G401 (cell line): ENCODE results near the gene L3MBTL4. TPM values are rescaled to one million over a fixed set of nuclear protein-coding genes. Genes with fewer than 3 reads are reported as not detected.

Experiments used
- DNase-seq: peaks from one replicate; pipeline ENCODE4 v3.0.0-alpha.2; 2015; ENCODE audit warnings: low spot score
- in situ Hi-C: cut with HindIII; loops from 2 replicates; pipeline ENCODE4 v1.10.0; 2016; ENCODE audit warnings: low sequenced_read_pairs, mixed read lengths
- total RNA-seq: library from RNA; depleted of rRNA; stranded (reverse); fragments of >200 nt; shearing (Covaris generic); gene quantifications from 2 replicates; pipeline ENCODE4 v1.2.3, GENCODE V29; 2014; rRNA removed

L3MBTL4 gene
- not detected in 2 replicates for total RNA-seq

DNA sequence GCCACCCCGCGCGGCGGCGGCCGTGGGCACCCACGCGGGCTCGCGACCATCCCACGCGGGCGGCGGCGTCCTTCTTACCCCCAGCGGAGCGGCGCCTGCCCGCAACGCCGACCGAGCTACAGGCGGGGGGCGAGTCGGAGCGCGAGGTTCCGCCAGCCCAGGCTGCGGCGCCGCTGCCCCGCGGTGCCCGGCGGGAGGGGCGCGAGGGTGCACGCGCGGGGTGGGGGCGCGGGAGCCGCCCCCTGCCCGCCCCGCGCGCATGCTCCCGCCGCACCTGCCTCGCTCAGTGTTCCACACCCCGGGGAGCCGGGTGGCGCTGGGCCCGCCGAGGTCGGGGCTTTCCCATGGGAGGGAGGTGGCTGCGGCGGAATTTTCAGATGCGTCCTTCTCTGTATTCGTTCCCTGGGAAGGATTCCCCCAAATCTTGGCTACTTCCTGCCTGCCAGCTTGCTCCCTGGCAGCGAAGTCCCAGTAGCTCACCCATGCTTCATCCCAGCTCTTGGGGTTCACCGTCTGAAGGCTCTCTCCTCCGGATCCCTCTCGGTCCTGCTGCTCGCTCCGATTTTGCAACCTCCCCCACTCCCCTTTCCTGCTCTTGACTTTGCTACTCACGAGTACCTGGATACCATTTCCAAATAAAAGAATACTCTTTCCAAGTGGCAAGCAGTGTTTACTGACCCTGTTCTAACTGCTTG is at the start of gene L3MBTL4:
Gene L3MBTL4 (minus strand): TSS at position 189 of the 695 bp plus-strand sequence. CDS start 103,286 bp downstream, outside the sequence.
- in situ Hi-C loops = no loop called here
- no peak for DNase-seq

- in situ Hi-C loops = no loop called here
These were observed 37.5 kb upstream of the L3MBTL4 start for GRCh38 chr18:6452194-6452593.

GRCh38 chr18:6449213-6449612 is 34.5 kb upstream of the L3MBTL4 start:
- DNase-seq = no peak
- in situ Hi-C loops = no loop called here

More at GRCh38 chr18:6452194-6452593, 37.5 kb upstream of the L3MBTL4 start:
- no peak for DNase-seq

DNA sequence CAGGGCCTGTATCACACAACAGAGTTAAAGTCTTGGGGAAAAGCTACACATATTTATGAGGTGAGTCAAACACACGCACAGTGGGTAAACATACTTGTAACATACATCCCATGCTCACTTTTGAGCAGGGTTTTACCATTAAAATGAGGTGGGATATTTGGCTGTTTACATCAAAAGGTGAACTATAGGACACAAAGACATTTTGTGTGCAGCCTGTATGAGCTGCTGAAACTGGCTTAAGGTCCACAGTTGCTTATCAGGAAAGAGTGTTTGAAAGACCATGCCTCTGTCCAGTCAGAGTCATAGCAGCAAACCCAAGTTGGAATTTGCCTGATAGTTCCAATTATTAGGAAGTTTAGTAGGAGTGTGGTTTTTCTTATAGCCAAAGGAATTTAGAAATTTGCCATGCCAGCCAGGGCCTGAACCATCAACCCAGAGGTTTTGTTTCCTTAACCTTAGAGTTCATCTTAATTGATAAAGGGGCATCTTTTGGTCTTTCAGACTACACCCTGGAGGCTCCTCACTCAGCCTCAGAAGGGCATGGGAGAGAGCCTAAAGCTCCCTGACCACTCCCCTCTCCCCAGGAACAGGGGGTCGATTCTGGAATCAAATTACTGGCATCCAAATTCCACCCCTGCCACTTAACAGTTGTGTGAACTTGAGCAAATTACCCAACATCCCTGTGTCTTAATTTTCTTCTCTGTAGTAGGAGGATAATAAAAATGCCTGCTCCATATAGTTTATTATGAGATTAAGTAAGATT is 29.9 kb upstream of the L3MBTL4 start:
- in situ Hi-C loops = no loop called here
- DNase-seq = no peak

DNA sequence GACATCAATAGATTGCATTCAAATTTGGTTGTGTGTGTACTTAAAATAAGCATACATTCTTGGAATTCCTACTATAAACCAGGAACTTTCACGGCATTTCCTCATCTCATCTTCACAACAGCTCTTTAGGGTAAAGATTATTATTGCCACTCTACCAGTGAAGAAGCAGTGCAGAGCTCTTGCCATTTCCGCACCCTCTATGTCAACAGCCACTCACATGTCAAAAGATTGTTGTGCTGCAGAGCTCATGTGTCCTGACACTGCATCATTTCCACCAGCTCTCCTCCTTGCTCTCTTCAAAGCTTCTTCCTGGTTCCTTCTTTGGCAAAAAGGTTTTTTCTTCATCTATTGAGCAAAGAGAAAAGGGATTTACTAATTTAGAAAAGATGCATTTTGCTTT is 26.5 kb upstream of the L3MBTL4 start:
- no peak for DNase-seq
- in situ Hi-C loops = no loop called here

DNA sequence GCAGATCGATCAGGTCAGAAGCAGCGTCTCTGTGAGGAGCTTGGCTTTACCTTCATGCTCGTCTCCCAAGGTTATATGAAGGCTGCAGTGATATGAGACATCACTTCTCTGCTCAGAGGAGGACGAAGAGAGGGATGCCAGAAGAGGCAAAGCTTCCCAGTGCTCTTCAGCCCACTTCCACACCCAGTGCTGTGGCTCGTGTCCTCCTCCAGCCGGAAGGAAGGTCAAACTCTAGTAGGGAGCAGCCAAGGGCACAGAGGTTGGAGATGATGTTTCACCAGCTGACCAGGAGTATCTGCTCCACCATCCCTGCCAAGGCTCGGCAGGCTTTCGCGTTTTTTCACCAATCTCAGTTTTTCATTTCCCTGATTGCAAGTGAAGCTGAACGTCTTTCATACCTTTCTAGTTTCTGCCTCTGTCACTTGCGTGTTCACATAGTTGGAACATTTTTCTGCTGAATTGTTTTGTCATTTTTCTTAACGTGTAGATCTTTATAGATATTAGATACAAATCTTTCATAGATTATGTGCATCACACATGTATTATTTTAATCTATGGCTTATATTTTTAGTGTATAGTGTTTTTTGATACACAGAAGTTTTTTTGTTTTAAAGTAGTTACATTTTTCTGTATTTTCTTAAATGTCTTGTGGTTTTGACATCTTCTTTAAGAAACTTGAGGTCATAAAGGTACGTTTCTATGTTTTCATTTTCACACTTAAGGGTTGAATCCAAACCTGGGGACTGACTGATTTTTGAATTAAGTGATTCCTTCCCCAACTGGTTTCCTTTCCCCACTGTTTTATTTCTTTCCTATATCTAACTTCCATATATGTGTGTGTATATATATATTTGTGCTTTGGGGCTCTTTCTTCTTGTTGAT is 23.5 kb upstream of the L3MBTL4 start:
- DNase-seq = no peak
- in situ Hi-C loops = no loop called here

GRCh38 chr18:6435731-6436130 is 21.0 kb upstream of the L3MBTL4 start:
- in situ Hi-C loops = no loop called here
- no peak for DNase-seq

GRCh38 chr18:6434987-6435709 is 20.4 kb upstream of the L3MBTL4 start:
- in situ Hi-C loops = no loop called here
- no peak for DNase-seq

- in situ Hi-C loops = no loop called here
- no peak for DNase-seq
These were observed 19.8 kb upstream of the L3MBTL4 start for GRCh38 chr18:6434481-6434880.

GRCh38 chr18:6431659-6432318 is 17.1 kb upstream of the L3MBTL4 start:
- no peak for DNase-seq
- in situ Hi-C loops = no loop called here

DNA sequence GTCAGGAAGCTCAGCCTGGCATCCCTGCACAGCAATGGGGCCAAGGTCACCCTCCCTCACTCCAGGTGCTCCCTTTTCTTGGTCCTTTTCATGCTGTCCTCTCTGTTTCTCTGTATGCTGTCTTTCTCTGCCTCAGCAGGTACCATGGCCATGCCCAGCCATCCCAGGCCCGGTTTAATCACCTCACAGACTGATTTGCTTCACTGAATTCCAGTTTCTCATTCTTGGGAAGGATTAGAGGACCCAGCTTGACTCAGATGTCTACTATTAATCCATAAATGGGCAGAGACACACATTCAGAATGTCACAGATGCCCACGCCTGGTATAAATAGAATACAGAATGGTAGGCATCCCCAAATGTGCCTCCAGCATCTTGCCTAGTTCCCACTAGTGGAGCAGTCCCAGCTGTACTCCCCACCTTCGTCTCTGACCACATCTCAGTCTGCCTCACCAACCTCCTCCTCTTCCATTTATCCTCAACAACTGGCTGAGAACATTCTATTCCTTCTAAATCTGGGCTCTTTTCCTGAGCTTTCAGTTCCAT is 14.2 kb upstream of the L3MBTL4 start:
- DNase-seq = no peak
- in situ Hi-C loops = no loop called here

DNA sequence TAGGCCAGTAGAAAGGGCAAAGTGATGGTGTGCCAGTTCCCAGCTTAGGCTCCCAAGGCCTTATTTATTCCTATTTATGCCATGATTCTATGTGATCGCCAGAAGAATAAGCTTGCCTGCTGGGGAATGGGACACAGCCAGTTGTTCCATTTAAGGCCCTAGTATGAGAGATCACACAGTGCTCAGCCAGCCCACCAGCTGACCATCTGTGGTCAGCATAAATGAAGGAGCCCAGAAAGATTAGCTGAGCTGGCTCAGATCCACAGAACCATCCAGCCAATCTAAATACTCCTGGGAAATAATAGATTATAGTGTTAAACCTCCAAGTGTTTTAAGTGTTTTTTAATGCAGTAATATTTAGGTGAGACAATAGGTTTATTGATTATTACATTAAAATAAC is 12.6 kb upstream of the L3MBTL4 start:
- DNase-seq = peak; percentile 49
- in situ Hi-C loops = no loop called here

DNA sequence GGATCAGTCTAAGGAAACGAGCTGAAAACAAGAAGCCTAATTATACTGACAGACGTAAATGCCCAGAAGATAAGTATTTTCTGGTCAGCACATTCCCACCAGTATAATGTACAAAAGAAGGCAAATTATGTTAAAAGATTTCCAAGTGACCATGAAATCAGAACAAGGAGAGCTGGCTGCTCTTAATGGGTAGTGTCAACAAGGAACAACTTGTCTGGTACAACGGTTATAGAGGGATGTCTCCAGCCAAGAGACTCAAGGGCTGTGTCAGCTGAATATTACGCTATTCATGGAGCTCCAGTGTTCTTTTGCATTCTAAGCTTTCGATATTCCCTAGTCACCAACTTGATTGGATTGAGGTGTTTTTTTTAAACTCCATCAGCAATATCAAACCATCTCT is 8.6 kb upstream of the L3MBTL4 start:
- in situ Hi-C loops = no loop called here
- DNase-seq = no peak

DNA sequence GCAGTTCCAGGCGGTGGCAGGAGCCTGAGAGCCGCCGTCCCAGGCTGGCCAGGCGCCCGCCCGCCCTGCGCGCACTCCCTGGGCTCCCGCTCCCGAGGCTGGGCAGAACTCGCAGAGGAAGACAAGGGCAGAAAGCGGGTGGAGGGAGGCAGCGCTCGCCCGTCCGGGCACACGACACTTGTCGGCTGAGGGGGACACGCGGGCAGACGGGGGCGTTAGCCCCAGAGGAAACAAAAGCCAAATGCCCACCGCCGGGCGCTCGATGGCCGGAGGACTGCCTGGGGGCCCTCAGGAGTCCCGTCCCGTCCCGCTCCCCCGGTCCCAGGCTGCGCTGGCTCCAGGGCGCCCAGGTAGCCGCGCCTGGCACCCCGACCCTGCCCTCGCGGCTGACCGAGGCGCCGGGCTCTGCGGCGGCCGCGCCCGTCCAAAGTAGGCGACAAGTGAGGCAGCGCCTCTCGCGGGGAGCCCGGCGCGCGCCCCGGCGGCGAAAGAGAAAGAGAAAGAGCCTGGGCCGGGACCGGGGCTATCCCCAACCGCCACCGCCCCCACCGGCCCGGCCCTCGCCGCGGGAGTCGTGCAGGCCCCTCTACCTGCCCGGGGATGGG is 491 bp downstream of the L3MBTL4 start:
- no peak for DNase-seq
- in situ Hi-C loops = no loop called here

GRCh38 chr18:6413579-6414117 is 1.1 kb downstream of the L3MBTL4 start:
- in situ Hi-C loops = no loop called here
- no peak for DNase-seq

DNA sequence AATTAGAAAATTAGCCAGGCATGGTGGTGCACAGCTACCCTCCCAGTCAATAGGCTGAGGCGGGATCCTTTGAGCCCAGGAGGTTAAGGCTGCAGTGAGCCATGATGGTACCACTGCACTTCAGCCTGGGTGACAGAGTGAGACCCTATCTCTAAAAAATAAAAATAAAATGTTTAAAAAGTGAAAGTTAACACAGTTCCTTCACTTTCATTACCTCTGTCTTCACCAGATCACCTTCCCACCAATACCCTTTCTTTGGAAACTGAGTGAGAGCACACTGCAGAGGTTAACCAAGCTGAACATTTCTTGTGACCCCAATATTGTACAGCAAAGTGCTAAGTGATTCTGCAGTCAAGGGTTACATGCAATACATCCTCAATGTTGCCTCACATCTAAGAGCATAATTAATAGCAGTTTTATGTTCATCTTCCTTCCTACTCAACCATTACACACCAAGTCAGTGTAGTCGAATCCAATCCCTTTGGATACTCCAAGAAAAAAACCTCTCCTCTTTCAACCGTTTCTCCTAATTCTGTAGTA is 1.7 kb downstream of the L3MBTL4 start:
- DNase-seq = no peak

GRCh38 chr18:6411382-6411781 is 3.3 kb downstream of the L3MBTL4 start:
- in situ Hi-C loops = no loop called here
- no peak for DNase-seq

More for the DNA sequence above, 1.7 kb downstream of the L3MBTL4 start:
- in situ Hi-C loops = no loop called here
